ENCODE data around the gene HOXD4.

HOXD4 gene

DNA sequence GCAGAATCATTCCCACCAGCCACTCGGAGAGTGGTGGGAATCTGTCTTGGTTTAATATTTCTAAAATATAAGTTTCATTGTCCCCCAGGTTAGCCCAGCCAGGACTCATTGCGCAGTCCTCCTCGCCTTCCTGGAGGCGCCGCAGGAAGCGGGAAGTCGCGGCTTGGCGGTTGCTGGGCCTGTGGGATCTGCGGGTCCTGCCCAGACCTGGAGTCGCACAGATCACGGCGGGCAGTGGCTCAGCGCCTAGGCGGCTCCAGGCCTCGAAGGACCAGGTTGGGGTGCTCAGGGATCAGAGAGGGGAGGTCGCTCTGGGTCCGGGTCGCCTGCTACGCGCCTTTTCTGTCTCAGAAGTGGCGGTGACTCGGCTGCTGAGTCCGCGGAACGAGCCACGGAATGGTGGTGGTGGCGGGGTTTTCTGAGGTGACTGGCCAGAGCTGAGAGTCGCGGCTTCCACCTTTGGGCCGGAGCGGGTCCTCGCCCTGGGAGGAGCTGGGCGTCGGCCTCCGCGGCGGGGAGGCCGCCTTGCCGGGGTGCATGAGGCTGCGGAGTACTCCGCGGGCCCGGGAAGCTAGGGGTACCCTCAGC lies 8.4 kb downstream of the HOXD4 start:
- no peak for DNase-seq

DNA sequence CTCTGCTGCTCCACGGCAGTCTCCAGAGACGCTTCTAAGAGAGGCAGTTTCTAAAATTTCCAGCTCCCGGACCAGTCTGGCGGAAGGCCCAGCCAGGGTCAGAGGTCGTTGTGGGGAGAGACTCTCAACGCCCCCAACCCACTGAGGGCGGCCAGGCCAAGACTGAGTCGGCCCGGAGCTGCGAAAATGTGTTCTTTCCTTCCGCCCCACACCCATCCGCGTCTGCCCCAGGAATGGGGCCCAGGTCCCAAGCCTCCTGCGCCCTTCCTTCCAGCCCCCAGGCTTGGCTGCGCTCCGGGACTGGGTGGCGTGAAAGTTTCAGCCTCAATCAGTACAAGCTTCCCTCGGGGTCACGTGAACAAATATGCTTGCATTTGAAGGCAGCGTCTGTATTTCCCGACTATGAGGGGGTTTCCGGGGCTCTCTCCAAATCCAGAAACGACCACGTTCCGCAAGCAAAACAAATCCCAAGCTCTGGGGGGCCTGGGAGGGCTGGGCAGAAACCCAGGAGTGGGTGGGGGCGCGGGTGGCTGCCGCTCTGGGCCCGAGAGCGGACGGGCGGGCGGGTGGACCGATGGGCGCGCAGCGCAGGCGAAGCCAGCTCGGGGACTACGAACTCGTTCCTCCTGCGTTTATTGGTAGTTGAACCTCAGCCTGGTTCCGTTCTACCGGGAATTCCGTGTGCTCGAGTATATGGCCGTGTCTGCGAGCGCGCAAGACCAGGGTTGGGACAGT lies 9.1 kb downstream of the HOXD4 start:
- DNase-seq, result no peak

DNA sequence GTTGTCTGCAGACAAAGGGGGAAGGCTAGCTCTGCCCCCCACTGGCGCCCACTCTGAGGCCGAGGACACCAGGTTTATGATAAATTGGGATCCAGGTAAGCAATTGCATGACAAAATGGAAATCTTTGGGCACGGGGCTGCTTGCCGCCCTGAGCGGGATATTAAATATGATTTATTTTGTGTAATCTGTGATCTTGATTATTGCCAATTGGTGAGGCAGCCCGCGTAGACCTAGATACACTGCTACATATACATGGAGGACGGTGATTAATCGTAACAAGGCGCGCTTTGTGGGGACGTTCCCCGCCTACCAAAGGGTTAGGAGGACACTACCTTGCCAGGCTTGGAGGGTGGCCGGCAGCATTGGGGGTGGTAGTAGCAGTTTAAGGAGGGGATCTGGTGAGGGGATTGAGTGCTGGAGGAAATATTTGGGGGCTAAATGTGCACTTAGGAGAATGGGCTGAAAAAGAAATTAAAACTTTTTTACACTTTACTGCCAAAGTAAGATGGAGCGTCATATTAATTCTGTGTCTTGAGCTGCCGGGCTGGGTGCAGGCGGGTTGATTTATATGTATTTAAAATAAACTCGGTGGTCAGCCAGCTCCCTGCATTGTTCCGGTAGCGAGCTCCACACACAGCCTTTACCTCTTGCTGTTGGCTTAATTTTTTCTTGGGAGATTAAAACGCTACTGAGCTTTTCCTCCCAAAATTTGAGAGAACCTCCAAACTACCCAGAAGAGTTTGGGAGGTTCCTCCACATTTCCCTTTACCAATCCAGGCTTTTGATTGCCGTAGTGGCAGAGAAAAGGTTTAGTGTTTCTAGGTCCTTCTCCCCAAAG lies 9.9 kb downstream of the HOXD4 start:
- DNase-seq, result no peak

DNA sequence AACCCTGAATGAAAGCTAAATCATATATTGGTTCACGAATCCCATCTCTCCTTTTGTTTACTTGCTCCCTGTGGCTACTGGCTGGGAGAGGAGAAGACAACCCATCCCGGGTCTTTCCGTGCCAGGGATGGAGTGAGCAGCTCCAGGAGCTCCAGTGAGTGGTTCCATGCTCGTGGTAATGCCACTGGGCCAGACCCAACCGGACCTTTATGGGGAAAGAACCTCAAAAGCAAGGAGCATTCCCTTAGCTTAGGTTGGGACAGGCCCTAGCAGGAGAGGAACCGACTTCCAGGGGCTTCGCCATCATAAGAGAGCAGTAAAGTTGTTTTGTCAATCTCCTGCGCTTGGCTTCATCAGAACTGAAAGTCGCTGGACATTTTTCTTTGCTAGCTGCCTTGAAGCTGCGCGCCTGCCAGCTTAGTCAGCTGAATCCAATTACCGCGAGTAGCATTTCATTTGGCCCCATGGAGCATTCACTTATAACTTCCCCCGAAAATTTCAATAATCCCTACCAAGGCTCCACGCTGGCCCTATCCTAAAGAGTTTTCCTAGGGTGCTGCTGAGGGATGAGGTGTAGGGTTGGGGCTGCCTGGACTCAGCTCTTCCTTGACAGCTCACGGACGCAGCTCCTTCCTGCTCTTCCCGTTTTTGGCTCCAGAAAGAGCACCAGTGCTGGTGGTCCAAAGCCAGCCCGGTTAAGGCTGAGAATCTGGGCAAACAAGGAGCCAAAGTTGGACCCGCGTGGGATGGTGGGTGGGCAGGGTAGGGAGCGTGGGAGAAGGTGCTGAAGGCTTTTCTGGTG lies 10.7 kb downstream of the HOXD4 start:
- DNase-seq, result no peak

DNA sequence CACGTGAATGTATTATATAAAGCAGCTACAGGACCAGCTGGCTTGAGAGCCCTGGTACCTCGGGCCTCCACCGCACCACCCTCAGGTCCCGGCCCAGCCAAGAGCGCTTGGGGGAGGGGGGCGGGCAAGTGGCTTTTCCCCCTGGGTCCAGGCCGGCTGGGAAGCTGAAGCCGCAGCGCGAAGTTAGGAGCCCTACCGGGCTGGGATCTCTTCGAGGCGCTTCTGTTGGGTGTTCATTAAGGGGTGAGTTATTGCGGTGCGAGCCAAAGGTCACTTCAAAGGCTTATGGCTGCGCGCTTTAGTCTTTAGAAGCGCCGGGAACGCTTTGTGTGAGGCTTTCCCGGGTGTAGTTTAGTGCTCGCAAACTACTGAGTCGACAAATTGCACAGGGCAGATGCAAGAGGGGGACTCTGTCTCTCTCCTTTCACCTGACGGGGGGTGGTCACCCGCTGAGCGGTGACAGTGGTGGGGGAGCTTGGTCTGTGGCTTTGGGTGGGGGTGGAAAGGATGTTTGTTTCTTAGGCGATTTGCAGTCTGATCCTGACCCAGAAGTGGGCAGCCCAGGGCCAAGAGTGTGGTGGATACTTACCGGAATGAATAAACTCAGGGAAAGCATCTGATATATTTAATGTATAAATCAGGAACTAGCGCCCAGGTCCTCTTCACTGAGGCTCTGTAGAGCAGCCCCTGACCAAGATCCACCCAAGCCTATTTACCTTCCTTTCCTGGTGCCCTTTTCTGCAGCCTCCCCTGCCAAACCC lies 11.7 kb downstream of the HOXD4 start:
- DNase-seq, result no peak

DNA sequence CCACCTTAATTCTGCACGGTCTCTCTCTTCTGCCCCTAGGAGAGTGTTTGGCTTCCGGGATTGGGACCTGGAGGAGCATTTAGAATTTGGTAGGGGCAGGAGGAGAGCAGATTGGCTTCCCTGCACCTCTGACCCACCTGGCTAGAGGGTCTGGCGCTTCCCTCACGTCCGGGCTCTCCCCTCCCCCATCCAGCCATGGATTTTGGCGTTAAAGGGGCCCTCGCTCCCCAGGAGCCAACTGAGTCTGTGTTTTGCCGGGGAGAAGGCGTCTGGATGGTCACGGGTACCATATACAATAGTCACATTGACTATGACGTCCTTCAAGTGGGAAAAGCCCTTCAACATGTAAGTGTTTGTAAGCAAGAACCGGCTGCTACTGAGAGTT lies 12.3 kb downstream of the HOXD4 start:
- DNase-seq, result no peak

DNA sequence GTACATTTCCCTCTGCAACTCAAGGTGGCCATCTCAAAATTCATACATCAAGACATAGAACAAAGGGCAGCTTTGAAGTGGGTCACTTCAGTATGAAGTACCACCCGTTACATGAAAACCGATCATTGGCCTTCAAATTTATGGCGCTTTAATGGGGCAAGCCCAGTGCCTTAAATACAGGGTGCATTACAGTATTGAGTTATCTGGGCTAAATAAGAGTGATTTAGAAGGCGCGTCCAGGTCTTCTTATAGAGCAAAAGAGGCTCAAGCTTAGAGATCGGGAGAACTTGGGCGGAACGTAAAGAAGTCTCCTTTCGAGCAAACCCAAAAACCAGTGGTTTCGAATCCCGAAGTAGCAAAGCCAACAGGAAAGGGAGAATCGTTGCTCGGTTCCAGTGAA lies 12.9 kb downstream of the HOXD4 start:
- DNase-seq, result no peak

DNA sequence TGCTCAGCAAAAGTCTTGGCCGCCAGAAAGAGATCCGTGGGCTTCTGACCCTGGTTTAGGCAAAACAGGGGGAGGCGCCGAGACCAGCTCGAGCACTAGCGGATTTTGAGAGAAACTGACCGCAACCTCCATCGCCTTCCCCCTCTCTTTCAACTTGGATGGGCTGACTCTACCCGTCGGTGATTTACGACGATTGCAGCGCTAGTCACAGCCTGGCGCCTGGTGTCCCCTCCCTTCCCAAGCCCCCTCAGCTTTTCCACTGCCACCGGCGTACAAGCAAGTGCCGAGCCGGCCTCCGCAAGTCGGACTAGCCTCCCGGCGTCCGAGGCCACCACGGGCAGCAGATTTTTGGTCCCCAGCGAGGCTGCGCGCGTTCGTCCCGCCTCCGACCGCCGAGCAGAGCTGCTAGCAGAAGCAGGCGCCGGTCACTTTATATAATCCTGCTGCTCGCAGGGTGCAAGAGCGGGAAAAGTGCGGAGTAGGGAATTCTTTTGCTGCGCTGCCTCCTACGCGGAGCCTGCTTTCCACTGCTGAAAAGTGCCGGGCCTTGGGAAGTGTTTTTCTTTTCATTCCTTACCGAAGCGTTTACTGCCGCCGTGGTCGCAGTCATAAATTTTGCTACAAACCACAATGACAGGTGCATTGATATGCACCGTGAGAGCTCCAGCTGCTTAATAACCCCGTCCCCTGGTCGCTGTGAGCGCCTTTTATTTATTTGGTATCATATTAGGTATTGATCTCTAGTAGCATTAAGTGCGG lies 13.4 kb downstream of the HOXD4 start:
- DNase-seq, result no peak

DNA sequence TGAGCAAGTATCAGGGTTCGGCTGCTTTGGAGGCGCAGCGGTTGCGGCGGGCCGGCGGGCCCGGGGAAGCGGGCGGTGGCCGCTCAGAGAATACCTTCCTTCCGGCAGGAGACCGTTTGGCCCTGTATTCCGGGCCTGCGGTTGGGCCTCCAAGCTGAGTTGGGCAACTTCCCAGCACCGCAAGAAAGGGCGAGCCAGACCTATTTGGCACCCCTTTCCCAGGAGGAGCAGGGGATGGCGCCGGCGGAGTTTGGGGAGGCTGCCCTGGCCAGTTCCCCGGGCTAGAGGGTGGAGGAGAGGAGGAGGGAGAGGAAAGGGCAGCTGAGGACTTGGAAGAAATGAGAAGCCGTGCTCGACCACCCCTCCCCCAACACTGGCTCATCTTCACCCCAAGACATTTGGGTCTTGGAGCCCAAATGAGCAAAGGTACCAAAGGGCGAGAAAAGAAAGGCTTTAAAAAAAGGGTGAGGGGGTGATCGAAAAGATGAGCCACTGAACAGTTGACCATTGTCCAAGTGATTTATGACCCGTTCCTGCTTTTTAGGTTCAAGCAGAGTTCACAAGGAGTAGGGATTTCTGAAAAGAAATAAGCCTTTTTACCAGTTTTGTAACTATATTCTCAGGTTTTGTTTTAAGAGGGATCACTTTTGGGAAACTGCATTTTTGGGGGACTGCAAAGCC lies 14.2 kb downstream of the HOXD4 start:
- DNase-seq, result no peak

DNA sequence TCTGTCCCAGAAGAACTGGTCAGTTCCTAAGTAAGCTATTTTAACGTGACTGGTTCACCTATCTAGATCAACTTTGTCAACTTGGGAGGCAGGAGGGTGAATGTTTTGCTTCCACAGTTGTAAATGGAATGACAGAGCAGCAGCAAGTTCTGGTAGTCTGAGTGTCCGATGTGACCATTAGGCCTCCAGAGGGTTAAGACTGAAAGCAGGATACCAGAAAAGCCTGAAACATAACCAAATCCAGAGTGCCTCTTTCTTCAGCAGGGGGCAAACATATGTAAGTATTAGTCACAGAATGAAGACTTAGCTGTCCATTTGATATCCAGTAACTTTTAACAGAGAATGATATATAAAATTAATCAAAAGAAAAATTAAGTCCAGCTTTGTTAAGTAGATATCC lies 14.9 kb downstream of the HOXD4 start:
- no peak for DNase-seq

DNA sequence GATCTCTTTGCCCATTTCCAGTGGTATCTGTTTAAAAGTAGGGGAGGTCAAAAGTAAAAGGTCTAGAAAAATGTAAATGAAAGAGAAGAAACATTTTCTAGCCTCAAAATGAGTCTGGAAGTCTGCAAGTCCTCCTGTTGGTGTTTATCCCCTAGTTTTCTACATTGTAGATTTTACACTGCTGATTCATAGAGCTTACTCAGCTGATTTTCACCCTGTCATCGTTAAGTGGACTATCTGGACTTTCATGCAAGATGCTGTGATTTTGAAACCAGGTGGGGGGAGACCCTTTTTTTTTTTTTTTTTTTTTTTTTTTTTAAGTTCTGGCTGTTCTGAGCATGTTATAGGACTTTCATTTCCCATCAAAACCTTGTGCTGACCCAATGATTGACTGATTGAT lies 16.0 kb downstream of the HOXD4 start:
- no peak for DNase-seq

DNA sequence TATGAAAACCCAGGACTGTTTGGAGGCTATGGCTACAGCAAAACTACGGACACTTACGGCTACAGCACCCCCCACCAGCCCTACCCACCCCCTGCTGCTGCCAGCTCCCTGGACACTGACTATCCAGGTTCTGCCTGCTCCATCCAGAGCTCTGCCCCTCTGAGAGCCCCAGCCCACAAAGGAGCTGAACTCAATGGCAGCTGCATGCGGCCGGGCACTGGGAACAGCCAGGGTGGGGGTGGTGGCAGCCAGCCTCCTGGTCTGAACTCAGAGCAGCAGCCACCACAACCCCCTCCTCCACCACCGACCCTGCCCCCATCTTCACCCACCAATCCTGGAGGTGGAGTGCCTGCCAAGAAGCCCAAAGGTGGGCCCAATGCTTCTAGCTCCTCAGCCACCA lies 17.8 kb downstream of the HOXD4 start:
- no peak for DNase-seq

DNA sequence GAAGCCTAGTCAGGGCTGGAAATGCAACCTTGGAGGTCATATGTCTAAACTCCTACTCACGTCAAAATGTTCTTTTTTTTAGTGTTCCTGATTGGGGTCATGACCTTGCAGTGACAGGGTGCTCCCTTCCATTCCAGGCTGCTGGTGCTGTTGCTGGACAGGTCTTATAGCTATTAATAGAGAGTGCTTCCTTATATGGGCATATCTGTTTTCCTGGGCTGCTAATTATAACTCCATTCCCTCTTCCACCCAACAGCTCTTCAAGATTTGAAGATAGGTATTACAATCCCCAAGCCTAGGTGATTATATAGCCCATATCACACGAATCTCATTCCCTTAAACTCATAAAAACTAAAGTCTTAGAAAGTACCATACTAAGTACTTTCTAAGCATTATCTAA lies 18.4 kb downstream of the HOXD4 start:
- no peak for DNase-seq

DNA sequence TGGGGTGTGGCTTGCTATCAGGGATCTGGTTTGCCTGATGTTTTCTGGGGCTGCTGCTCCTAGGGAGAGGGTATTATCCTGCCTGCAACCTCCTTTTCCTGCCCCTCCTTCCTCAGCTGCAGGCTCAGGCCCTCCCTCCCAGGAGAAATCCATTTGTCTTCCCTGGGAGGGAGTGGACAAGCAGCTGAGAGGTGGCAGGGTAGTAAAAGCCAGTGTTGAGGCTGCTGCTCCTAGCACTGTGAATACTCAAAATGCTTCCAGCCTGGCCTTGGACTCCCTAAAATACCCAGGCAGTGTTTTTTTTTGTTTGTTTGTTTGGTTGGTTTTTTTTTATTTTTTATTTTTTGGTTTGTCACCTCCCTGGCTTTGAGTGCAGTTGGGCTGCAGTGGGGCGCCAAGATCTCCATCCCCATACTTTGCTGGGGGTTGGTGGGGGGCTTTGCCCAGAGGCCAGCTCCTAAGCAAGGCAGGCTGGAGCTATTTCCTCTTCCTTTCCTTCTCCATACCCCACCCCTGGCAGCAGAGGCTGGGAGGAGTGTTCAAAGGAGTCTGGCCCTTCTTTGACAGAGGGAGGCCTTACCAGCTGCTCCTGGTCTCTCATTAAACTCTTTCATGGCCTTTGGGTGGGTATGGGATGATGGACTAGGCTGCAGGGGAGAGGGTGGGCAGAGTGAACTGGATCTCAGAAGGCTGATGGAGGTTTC lies 19.4 kb downstream of the HOXD4 start:
- no peak for DNase-seq

DNA sequence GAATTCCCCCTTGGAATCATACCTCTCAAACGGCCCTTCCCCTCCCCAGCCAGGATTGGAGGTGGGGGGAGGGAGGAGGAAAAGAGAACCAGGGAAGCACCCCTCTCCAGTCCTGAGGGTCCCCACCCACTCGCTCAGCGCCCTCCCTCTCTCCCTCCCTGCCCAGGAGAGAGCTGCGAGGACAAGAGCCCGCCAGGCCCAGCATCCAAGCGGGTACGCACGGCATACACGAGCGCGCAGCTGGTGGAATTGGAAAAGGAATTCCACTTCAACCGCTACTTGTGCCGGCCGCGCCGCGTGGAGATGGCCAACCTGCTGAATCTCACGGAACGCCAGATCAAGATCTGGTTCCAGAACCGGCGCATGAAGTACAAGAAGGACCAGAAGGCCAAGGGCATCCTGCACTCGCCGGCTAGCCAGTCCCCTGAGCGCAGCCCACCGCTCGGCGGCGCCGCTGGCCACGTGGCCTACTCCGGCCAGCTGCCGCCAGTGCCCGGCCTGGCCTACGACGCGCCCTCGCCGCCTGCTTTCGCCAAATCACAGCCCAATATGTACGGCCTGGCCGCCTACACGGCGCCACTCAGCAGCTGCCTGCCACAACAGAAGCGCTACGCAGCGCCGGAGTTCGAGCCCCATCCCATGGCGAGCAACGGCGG lies 20.1 kb downstream of the HOXD4 start:
- DNase-seq, result no peak

DNA sequence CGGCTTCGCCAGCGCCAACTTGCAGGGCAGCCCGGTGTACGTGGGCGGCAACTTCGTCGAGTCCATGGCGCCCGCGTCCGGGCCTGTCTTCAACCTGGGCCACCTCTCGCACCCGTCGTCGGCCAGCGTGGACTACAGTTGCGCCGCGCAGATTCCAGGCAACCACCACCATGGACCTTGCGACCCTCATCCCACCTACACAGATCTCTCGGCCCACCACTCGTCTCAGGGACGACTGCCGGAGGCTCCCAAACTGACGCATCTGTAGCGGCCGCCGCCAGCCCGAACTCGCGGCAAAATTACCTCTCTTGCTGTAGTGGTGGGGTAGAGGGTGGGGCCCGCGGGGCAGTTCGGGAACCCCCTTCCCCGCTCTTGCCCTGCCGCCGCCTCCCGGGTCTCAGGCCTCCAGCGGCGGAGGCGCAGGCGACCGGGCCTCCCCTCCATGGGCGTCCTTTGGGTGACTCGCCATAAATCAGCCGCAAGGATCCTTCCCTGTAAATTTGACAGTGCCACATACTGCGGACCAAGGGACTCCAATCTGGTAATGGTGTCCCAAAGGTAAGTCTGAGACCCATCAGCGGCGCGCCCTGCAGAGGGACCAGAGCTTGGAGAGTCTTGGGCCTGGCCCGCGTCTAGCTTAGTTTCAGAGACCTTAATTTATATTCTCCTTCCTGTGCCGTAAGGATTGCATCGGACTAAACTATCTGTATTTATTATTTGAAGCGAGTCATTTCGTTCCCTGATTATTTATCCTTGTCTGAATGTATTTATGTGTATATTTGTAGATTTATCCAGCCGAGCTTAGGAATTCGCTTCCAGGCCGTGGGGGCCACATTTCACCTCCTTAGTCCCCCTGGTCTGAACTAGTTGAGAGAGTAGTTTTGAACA lies 20.9 kb downstream of the HOXD4 start:
- DNase-seq, result no peak

DNA sequence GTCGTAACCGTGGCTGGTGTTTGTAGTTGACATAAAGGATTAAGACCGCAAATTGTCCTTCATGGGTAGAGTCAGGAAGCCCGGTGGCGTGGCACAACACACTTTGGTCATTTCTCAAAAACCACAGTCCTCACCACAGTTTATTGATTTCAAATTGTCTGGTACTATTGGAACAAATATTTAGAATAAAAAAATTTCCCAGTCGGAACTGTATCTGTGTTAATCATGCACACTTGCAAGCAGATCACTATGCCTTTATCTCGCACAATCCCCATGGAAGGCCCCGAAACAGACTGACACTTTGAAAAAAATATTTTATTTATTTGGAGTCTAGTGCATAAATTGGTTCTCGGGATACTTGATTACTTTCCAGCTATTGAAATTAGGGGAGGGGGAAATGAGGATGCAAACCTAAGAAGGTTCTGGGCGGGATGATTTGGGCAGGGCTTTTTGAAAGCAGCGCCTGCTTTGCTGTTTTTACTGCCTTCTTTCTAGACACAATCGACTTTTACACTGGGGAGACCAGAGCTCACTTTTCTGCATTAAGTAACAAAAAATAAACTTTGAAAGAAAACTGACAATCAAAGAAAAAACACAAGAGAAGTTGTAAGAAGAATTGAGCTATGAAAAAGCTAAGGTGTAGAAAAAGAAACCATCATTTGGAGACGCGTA lies 21.7 kb downstream of the HOXD4 start:
- DNase-seq, result no peak
